Lower lobe of right lung (tissue), 2 donors: ENCODE results near the gene ASTN1. TPM values are rescaled to one million over a fixed set of nuclear protein-coding genes. Genes with fewer than 3 reads are reported as not detected.

ENCODE experiments used
- ATAC-seq, 2 donors: fragments of 200-7000 bp; cut with Tn5 transposase; one replicate each; pipeline ENCODE4 v1.9.1; 2020 to 2022; ENCODE audit warnings: mild to moderate bottlenecking in 2 of 2, moderate library complexity in 2 of 2
- DNase-seq: peaks from one replicate; pipeline ENCODE4 v3.0.0-alpha.2; 2020
- H3K27ac ChIP-seq: fragments of 200-600 bp; one replicate; pipeline ENCODE4 v1.8.0; 2022
- H3K27me3 ChIP-seq: fragments of 200-600 bp; one replicate; pipeline ENCODE4 v1.8.0; 2022; ENCODE audit warnings: low read depth
- H3K36me3 ChIP-seq: fragments of 200-600 bp; one replicate; pipeline ENCODE4 v1.8.0; 2022; ENCODE audit warnings: mild to moderate bottlenecking
- H3K4me1 ChIP-seq: fragments of 200-600 bp; one replicate; pipeline ENCODE4 v1.8.0; 2022
- H3K4me3 ChIP-seq: fragments of 200-600 bp; one replicate; pipeline ENCODE4 v1.8.0; 2022; ENCODE audit warnings: mild to moderate bottlenecking
- H3K9me3 ChIP-seq: fragments of 200-600 bp; one replicate; pipeline ENCODE4 v1.8.0; 2022
- intact Hi-C: fragments of 100-400 bp; cut with DNase I; formaldehyde crosslinking; loops from one replicate; pipeline ENCODE4 v1.11.0; 2022
- total RNA-seq: library from RNA; stranded (reverse); fragmentation: NEBNext Ultra II Directional; extraction: Animal tissue kit (Norgen Biotek cat#: 25700); gene quantifications from one replicate; pipeline ENCODE4 v1.2.1, GENCODE V29; 2021
- TF ChIP-seq, protein P1 (sequence below): fragments of 200-600 bp; IDR thresholded peaks from one replicate; pipeline ENCODE4 v1.8.0; 2022; ENCODE audit warnings: antibody characterized with exemption, mild to moderate bottlenecking
- donor health status: DM: no; HTN: yes; CAD: no; lungs with severe emphysema.

Gene ASTN1
- total RNA-seq, 1 donor from 2014 or later = 0.41 TPM

DNA sequence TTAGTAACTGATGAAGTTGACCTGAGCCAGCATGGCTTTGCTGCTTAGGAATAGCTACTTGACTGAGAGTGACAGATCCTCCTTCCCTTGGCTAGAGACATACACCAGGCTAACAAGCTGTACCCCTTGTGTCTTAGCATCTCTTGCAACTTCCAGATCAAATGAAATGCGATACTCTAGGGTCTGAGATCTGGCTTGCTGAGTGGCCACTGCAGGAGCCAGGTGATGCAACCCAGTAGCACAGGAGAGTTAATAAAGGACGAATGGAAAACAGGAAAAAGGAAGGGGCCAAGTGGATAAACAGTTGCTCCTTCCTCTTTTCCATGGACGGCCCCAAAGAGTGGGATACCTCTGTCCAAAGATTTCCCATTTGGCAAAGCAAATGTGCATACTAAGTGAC lies 38.2 kb downstream of the ASTN1 start:
- H3K9me3 ChIP-seq = no peaks in the 10 kb centered on the region
- no peak overlapping the region for H3K27ac ChIP-seq
- DNase-seq (no peak), ATAC-seq (no peak)
- TF ChIP-seq, protein P1, sequence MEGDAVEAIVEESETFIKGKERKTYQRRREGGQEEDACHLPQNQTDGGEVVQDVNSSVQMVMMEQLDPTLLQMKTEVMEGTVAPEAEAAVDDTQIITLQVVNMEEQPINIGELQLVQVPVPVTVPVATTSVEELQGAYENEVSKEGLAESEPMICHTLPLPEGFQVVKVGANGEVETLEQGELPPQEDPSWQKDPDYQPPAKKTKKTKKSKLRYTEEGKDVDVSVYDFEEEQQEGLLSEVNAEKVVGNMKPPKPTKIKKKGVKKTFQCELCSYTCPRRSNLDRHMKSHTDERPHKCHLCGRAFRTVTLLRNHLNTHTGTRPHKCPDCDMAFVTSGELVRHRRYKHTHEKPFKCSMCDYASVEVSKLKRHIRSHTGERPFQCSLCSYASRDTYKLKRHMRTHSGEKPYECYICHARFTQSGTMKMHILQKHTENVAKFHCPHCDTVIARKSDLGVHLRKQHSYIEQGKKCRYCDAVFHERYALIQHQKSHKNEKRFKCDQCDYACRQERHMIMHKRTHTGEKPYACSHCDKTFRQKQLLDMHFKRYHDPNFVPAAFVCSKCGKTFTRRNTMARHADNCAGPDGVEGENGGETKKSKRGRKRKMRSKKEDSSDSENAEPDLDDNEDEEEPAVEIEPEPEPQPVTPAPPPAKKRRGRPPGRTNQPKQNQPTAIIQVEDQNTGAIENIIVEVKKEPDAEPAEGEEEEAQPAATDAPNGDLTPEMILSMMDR = no peak
- no peaks in the 10 kb centered on the region for H3K4me1 ChIP-seq
- no peaks in the 10 kb centered on the region for H3K36me3 ChIP-seq
- H3K4me3 ChIP-seq = no peak overlapping the region
- H3K27me3 ChIP-seq = no peaks in the 10 kb centered on the region
- intact Hi-C loops = no loop called here

DNA sequence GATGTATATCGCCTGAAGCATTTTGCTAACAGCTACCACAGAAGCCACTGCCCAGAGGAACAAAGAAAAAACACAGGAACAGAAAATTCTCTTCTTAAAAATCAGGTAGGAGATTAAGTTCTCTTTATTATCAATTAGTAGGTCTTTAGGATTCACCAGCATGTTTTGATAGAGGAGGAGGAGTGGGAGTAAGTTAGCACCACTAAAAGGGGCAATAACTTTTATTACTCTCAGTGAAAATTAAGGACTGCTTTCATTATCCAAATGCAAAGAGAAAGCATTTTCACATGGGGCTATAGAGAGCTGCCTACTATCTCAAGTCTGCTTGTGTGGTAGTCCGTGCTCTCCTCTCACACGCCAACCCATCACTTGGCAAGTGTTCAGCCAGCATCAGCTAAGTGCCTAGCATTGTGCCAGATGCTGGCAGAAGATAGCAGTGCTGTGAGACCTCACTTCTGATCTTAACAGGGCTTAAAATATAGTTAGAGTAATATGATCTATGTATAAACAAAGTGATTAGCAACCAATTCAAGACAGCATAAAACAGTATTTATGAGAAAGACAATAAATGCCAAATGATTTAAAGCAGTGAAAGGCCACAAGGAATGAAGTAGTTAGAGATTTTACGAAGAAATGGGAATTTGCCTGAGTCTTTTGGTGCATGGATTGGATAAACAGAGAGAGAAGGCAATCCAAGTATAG lies 39.8 kb downstream of the ASTN1 start:
- H3K27me3 ChIP-seq = no peaks in the 10 kb centered on the region
- TF ChIP-seq, protein P1 = no peak
- no peak overlapping the region for H3K27ac ChIP-seq
- intact Hi-C loops = no loop called here
- ATAC-seq = no peak
- no peaks in the 10 kb centered on the region for H3K9me3 ChIP-seq
- H3K36me3 ChIP-seq = no peaks in the 10 kb centered on the region
- no peak for DNase-seq
- H3K4me3 ChIP-seq = no peak overlapping the region
- H3K4me1 ChIP-seq = no peaks in the 10 kb centered on the region

DNA sequence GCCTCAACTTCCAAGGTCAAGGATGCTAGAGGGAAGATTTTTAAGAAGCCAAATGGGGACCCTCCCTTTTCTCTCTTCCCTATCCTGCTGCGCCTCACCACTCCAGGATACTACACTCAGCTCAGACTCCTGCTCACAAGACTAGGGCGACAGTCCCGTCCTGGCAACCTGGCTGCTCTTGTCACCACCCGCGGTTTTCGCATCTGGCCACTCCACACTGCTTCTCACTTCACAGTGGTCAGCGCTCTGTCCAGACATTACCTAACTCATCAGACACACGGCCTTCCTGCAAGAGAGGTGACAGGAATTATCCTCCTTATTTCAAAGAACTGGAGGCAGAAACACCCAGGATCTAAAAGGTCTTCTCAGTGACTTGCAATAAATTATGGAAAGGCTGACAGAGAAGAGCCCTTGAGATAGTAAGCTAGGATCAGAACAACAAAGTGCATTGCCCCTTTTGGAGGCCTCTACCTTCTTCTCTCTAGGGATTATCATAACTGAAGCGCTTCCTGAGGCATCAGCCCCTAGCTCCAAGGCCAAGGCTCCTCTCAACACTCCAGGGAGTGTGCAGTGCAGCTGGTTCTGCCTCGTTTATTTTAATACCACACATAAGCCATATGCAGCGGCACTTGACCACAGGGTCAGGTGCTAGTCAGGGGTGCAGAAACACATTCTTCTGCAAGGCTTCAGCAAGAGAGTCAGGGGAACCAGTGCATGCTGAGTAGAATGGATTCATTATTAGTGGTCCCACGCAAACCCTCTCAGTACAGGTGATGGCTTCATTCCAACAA lies 41.9 kb downstream of the ASTN1 start:
- Histone ChIP-seq H3K36me3 (no peaks in the 10 kb centered on the region), H3K4me1 (no peaks in the 10 kb centered on the region), H3K4me3 (no peak overlapping the region), H3K27me3 (no peaks in the 10 kb centered on the region), H3K9me3 (no peaks in the 10 kb centered on the region), H3K27ac (no peak overlapping the region)
- TF ChIP-seq, protein P1 = no peak
- DNase-seq = no peak
- no peak for ATAC-seq
- intact Hi-C loops = no loop called here

DNA sequence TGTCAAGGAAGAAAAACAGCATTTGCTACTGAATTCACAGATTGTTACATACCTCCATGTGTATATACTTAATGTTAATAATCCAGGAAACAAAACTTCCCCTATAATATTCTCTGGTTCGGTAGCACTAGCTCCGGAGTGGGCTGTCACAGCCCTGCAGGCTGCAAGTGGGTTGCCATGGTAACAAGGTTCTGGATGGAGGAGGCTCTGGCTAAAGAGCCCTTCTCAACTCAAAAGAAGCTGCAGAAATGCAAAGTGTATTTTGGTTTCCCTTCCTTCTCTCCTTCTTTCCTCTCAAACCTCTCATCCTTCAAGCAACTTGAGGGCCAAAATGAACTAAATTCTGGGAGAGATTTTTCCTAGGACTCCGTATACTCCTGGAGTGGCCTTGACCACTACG lies 45.2 kb downstream of the ASTN1 start:
- H3K4me3 ChIP-seq = no peak overlapping the region
- TF ChIP-seq, protein P1 = no peak
- H3K36me3 ChIP-seq = no peaks in the 10 kb centered on the region
- H3K27me3 ChIP-seq = no peaks in the 10 kb centered on the region
- H3K27ac ChIP-seq = no peak overlapping the region
- intact Hi-C loops = no loop called here
- H3K9me3 ChIP-seq = no peaks in the 10 kb centered on the region
- H3K4me1 ChIP-seq = no peaks in the 10 kb centered on the region
- ATAC-seq (no peak), DNase-seq (no peak)

DNA sequence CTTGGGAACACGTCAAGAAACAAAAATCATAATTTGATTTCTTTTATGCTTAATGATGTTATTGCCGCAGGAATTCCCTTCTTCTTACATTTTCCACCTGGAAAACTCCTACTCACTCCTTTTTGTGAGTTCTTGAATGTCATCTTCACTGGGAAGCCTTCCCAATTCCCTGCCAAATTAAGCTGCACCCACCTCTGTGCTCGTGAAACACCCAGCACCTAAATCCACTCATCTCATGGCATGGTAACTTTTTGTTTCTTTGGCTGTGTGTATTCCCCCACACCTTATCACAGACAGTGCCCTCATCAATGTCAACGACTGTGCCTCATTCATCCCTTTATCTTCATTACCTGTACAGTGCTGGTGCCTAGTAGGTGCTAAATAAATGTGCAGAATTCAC lies 45.6 kb downstream of the ASTN1 start:
- no peak for ATAC-seq
- Histone ChIP-seq H3K9me3 (no peaks in the 10 kb centered on the region), H3K27me3 (no peaks in the 10 kb centered on the region), H3K4me3 (no peak overlapping the region), H3K36me3 (no peaks in the 10 kb centered on the region), H3K4me1 (no peaks in the 10 kb centered on the region), H3K27ac (no peak overlapping the region)
- no peak for DNase-seq
- intact Hi-C loops = no loop called here
- TF ChIP-seq, protein P1 = no peak
